Stimulated activated CD8-positive, alpha-beta memory T cell treated with anti-CD3 and anti-CD28 coated beads, Interleukin-2, amount 100 ng/mL, for 1 hour (primary cell): ENCODE measurements around the gene DNAH3.
A peak's percentile ranks its signal among the peaks of the same experiment; 100 is the strongest.
"Not testable (repeated sequence)": the region's sequence is repeated elsewhere in the genome, so short reads cannot be mapped to it uniquely, and the experiment has no call there.

Experiments used
- DNase-seq, 2 donors: peaks; one replicate each; pipeline ENCODE4 v3.0.0-alpha.2; 2020; ENCODE audit warnings: low read depth in 2 of 2

The DNAH3 gene

GRCh38 chr16:21169249-21169981, 18.8 kb upstream of the DNAH3 start:
- no peak for DNase-seq

DNA sequence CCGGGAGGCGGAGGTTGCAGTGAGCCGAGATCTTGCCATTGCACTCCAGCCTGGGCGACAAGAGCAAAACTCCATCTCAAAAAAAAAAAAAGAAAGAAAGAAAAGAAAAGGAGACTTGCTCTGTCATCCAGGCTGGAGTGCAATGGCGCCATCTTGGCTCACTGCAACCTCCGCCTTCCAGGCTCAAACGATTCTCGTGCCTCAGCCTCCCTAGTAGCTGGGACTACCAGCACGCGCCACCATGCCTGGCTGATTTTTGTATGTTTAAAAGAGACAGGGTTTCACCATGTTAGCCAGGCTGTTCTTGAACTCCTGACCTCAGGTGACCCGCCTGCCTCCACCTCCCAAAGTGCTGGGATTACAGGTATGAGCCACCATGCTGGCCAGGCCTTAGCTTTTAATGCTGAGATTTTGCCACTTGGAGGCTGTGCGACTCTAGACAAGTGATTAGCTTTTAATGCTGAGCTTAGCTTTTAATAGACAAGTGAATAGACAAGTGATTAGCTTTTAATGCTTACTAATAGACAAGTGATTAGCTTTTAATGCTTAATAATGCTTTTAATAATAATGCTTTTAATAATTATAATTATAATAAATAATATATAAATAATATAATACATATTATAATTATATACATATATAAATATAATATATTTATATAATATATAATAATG, 17.4 kb upstream of the DNAH3 start:
- DNase-seq = no peak

DNA sequence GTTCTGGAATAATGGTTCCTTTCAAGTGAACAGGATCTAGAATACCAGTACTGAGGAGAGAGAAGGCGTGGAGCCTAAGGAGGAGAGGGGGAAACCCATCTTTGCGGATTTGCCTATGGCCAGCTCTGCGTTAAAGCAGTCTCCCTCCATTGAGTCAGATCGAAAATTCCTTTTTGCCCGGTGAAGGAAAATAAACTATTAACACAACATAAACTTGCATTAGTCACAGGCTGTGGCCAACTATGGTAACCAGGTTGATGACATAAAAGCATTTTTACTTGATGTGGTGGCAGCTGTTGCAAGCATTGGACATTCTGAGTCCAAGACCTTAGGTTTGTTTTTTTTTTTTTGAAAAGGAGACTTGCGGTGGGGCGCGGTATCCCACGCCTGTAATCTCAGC, 16.7 kb upstream of the DNAH3 start:
- DNase-seq = no peak

DNA sequence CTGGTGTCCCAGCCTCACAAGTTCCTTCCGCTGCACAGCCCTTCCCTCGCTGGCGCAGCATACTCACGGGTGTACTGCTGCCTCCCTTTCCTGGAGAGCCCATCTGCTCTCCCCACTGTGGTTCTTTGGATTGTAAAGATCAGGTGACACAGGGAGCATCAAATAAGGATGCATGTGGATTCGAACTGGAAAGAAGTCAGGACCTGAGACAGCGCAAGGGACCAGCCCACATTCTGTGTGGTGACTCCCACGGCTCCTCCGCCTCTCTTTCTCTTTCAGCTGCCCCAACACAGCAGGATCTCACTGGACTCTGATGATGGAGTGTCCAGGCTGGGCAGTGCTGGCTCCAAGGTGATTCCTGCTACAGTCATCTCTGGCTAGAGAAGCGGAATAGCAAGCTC, 15.9 kb upstream of the DNAH3 start:
- DNase-seq = no peak

DNA sequence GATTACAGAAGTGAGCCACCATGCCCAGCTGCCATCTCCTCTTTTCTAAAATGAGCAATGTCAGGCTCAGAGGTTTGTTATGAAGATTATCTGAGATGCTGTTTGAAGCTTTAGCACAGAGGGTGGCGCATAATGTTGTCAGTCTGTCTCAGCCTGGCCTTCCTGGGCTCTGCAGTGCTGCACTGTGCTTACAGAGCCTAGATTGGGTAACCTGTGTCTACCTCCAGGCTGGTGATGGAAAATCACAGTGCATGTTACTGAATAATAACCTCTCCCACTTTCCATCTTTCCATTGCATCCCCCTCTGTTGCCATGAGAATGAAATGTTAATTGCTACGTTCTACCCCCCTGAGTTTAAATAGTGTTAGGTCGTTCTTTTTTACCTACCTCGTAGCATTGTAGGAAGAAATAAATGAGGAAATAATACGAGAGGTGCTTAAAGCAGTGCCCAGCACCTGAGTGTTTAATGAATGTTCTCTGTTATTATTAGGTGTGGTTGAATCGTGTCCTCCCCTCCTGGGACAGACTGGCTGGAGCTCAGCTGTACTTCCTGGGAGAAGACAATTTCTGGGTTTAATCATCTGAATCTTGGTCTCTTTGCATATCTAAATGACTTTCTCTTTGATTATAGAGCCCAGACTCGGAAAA, 14.0 kb upstream of the DNAH3 start:
- no peak for DNase-seq

DNA sequence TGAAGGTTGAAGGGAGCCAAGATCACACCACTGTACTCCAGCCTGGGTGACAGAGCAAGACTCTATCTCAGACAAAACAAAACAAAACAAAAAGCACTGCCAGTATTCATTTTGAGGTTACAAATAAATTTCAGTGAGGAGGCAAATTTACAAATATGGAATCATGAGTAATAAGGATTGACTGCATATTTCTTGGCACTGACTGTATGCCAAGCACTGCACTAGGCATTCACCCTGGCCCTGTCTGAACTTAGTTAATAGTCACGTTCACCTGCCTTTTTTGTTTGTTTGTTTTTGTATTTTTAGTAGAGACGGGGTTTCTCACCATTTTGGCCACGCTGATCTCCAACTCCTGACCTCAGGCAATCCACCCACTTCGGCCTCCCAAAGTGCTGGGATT, 12.9 kb upstream of the DNAH3 start:
- no peak for DNase-seq

DNA sequence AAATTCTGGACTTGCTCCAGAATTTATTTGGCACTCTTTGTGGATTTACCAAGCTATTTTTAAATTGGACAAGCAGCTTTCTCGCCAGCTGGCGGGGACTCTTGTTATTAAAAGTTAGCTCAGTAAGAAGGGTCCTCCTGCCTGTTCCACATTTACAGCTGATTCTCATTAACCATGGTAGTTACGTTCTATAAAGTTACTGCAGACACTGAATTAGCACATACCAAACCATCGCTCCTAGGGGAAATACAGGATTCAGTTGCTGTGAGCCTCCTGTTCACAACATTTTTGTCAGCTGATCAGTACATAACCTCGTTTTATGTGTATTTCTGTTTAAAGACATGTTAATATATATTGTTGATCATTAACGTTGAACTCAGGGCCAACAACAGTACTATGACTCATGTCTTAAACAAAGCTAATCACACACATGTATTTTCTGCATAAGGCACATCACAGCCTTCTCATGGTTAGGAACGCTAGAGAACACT, 12.1 kb upstream of the DNAH3 start:
- DNase-seq = no peak

GRCh38 chr16:21161211-21161610, 10.6 kb upstream of the DNAH3 start:
- DNase-seq = no peak

DNA sequence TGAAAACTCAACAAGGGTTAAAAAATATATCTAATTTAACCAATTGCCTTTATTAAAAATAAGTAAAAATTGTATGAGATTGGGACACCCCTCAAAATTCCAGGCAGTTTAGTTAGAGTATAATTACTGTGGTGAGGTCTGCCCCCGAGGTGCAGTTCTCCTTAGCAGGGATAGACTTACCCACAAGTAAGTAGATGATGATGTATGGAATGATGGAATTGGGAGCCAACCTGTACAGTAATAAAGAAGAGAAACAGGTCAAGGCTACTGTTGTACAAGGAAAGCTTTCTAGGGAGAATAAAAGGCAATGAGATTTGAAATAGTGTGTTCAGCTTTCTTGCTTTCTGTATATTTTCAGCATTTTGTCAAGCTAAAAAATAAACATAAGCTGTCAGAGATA, 9.6 kb upstream of the DNAH3 start:
- DNase-seq = no peak

DNA sequence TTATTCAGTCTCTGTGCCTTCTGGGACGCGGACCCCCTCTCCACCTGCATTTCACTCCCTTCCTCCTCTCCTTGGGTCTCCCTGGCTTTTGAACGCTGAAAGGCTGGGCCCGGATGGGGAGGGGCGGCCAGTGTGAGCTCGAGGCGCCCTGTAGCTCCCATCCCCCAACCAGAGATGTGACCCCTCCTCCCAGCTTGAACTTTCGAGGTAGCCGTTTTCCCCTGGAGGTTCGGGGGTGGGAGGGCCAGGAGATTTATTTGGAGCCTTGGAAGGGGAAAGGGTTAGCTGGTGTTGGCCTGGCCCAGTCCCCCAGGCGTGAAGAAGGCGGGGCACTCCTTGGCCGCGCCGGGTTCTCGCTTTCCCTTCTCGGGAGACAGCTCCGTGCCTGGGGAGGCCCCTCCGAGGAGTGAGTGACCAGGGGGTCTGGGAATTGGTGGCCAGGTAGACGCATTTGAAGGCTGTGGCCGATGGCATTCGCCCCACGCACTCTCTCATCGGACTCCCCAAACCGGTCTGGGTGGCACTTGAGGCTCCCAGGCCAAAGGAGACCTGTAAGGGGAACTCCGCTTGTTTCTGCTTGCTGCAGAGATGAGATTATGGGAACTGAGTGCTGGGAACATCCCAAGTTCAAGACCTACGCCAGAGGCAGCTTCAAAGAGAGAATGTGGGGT, 8.8 kb upstream of the DNAH3 start:
- no peak for DNase-seq

- DNase-seq = peak; percentile 39 to 58
These were observed 7.8 kb upstream of the DNAH3 start, which contains the start of gene LDAF1 for GRCh38 chr16:21158208-21159110. Gene LDAF1 (plus strand): TSS chr16:21158674. CDS start chr16:21161183, 2,509 bp downstream.

DNA sequence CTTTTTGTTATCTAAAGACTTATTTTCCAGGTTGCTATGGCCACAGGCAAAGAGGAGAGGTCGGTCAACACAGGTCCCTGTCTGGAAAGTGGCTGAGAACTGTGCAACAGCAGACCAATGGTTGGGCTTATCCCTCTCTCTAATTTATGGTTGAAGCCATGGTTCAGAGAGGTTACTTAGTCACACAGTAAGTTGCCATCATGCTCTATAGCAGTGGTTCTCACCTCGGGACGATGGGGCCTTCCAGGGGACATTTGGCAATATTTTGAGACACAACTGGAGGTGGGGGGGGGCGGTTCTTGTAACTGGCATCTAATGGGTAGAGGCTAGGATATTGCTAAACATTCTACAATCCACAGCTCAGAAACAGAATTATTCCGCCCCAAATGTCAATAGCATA, 7.0 kb upstream of the DNAH3 start:
- no peak for DNase-seq

DNA sequence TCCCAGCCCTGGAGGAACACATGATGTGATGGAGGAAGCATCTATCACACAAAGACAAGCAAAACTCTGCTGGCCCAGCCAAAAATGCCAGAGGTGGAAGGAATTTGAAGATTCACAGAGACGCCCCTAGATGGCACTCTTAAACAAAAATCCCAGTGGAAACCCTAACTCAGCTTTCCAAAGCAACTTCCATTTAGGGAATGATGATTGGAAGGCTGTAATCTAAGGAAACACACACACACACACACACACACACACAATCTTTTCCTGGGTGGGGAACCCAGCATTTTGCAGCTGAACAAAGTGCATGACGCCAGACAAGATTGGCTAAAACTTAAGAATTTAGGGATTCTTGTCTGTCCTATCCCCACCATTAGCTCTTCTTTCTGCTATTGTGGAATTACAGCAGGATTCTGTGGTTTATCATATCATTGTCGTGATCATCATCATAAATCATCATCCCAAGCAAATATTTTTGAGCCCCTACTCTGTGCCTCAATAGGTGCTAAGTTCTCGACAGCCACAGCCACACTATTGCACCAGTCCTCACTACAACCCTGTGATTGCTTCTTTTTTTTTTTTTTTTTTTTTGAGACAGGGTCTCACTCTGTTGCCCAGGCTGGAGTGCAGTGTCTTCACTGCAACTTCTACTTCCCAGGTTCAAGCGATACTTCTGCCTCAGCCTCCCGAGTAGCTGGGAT, 6.3 kb upstream of the DNAH3 start:
- DNase-seq = no peak

- not testable (repeated sequence) for DNase-seq
These were observed 5.4 kb upstream of the DNAH3 start for GRCh38 chr16:21156011-21156410.

DNA sequence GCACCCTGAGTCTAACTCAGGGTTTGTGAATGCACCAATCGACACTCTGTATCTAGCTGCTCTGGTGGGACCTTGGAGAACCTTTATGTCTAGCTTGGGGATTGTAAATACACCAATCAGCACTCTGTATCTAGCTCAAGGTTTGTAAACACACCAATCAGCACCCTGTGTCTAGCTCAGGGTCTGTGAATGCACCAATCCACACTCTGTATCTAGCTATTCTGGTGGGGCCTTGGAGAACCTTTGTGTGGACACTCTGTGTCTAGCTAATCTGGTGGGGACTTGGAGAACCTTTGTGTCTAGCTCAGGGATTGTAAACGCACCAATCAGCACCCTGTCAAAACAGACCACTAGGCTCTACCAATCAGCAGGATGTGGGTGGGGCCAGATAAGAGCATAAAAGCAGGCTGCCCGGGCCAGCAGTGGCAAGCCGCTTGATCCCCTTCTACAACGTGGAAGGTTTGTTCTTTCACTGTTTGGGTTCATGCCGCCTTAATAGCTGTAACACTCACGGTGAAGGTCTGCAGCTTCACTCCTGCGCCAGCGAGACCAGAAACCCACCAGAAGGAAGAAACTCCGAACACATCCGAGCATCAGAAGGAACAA, 2.6 kb upstream of the DNAH3 start:
- not testable (repeated sequence) for DNase-seq

GRCh38 chr16:21152160-21153030, 1.7 kb upstream of the DNAH3 start:
- not testable (repeated sequence) for DNase-seq

DNA sequence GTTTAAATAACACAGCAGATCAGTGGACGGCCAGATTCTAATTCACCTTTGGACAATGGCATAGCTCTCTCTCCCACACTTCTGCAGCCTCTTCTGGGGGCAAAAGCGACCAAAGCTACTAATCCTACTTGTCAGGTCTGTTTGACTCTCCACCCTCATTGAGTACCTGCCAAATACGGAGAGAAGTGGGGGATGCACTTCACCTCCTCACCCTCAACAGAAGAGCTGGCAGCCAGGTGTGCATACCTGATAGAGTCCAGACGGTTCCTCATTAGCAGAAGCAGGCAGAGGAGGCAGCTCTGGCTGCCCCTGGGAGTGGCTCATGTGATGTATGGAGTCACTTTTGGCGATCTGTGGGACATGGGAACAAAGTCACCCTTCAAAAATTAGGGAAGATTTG, 4.9 kb downstream of the DNAH3 start:
- no peak for DNase-seq

- no peak for DNase-seq
These were observed 16.6 kb downstream of the DNAH3 start for GRCh38 chr16:21134053-21134452.

DNA sequence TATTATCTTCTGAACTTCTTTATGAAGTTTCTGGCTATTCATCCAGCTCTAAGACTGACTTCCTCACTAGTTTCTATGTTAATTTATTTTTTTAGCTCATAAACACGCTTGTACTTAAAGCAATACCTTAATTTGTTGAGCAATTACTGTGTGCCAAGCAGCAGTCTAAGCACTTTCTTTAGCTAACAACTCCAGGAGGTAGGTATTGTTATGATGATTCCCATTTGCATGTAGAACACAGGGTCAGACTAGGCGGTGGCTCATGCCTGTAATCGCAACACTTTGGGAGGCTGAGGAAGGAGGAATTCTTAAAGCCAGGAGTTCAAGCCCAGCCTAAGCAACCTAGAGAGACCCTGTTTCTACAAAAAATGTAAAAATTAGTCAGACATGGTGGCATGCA, 19.8 kb downstream of the DNAH3 start:
- no peak for DNase-seq
